AG10803 (cell line): Measurements from ENCODE around the gene PIGS.

ENCODE experiments used
- DNase-seq: peaks from one replicate; pipeline ENCODE4 v3.0.0; 2010; ENCODE audit warnings: low read depth
- H3K4me3 ChIP-seq: 2 replicates; pipeline ENCODE4 v1.5.1; 2011; ENCODE audit warnings: mild to moderate bottlenecking, low read length, control low read depth
- TF ChIP-seq, protein P1 (sequence below): conservative IDR thresholded peaks from 2 replicates; pipeline ENCODE4 v1.5.1; 2011; ENCODE audit warnings: mild to moderate bottlenecking, low read length, control low read depth, inconsistent platforms

PIGS gene

GRCh38 chr17:28534740-28535375 lies 36.5 kb downstream of the PIGS start:
- TF ChIP-seq, protein P1, sequence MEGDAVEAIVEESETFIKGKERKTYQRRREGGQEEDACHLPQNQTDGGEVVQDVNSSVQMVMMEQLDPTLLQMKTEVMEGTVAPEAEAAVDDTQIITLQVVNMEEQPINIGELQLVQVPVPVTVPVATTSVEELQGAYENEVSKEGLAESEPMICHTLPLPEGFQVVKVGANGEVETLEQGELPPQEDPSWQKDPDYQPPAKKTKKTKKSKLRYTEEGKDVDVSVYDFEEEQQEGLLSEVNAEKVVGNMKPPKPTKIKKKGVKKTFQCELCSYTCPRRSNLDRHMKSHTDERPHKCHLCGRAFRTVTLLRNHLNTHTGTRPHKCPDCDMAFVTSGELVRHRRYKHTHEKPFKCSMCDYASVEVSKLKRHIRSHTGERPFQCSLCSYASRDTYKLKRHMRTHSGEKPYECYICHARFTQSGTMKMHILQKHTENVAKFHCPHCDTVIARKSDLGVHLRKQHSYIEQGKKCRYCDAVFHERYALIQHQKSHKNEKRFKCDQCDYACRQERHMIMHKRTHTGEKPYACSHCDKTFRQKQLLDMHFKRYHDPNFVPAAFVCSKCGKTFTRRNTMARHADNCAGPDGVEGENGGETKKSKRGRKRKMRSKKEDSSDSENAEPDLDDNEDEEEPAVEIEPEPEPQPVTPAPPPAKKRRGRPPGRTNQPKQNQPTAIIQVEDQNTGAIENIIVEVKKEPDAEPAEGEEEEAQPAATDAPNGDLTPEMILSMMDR = no peak

GRCh38 chr17:28533091-28533807 lies 38.1 kb downstream of the PIGS start:
- DNase-seq = no peak
- TF ChIP-seq, protein P1 = no peak
- no peak overlapping the region for H3K4me3 ChIP-seq

More at GRCh38 chr17:28534740-28535375, 36.5 kb downstream of the PIGS start:
- no peak overlapping the region for H3K4me3 ChIP-seq
- DNase-seq = no peak

- no peak overlapping the region for H3K4me3 ChIP-seq
- no peak for DNase-seq
- TF ChIP-seq, protein P1 = no peak
Measured at GRCh38 chr17:28532050-28532960, 39.0 kb downstream of the PIGS start.

- H3K4me3 ChIP-seq = no peak overlapping the region
- DNase-seq = no peak
- TF ChIP-seq, protein P1 = no peak
Measured at GRCh38 chr17:28530926-28531325, 40.4 kb downstream of the PIGS start.

DNA sequence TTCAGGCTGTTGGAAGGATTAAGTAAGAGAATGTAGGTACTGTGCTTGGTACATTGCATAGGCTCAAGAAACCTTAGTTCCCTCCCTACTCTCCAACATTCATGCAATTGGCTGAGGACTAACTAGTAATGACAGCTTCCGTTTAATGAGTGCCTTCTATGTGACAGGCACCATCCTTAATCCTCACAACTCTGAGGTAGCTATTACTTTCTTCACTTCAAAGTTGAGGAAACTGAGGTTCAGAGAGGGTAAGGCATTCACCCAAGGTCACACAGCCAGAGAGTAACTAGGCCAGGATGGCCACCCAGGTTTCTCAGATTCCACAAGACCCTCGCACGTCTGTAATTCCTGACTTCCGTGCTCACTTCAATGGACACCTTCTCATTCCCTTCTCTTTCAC lies 41.1 kb downstream of the PIGS start:
- TF ChIP-seq, protein P1 = no peak
- H3K4me3 ChIP-seq = no peak overlapping the region
- DNase-seq = no peak

DNA sequence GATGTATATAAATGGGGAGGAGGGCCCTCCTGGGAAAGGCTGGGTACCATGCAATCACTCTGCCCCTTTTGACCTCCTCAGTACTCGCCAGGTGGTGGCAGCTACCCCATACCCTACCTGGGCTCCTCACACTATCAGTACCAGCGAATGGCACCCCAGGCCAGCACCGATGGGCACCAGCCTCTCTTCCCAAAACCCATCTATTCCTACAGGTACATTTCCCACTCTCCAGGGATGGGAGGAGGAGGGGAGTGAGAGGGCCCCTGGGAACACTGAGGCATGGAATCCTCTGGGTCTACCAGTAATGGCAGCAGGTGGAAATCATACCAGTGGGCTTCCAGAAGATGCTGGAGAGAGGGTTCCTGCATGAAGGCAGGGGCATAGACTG lies 42.3 kb downstream of the PIGS start:
- no peak overlapping the region for H3K4me3 ChIP-seq
- TF ChIP-seq, protein P1 = no peak
- DNase-seq = no peak
